ENCODE data around the gene TTLL10.

Gene TTLL10

DNA sequence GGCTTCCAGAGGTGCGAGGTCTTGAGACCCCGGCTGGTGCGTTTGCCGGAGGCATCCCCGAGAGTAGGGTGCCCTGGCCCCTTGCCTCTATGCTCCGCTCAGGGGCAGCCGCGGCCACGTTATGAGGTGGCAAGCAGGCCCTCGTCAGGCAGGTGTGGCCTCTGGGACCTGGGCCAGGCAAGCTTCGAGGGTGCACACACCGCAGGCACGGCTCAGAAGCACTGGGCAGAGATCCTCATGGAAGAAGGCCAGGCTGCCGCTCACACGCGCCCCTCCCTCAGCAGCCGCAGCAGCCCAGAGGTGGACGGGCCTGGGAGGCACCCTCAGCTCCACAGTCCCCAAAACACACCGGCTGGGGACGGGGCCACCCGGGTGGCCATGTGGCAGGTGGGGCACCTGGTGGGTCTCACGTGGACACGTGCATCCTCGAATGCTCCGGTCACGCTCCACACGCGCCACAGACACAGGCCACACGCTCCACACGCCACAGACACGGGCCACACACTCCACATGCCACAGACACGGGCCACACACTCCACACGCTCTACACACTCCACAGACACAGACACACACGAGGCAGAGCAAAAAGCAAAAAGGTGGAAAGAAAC lies 51.7 kb downstream of the TTLL10 start:
- in situ Hi-C loops (cut with MboI; ENCODE audit: low sequenced_read_pairs, unreplicated experiment) = no loop called here
- no peak for DNase-seq (ENCODE audit: low spot score)
- TF ChIP-seq, protein P1, sequence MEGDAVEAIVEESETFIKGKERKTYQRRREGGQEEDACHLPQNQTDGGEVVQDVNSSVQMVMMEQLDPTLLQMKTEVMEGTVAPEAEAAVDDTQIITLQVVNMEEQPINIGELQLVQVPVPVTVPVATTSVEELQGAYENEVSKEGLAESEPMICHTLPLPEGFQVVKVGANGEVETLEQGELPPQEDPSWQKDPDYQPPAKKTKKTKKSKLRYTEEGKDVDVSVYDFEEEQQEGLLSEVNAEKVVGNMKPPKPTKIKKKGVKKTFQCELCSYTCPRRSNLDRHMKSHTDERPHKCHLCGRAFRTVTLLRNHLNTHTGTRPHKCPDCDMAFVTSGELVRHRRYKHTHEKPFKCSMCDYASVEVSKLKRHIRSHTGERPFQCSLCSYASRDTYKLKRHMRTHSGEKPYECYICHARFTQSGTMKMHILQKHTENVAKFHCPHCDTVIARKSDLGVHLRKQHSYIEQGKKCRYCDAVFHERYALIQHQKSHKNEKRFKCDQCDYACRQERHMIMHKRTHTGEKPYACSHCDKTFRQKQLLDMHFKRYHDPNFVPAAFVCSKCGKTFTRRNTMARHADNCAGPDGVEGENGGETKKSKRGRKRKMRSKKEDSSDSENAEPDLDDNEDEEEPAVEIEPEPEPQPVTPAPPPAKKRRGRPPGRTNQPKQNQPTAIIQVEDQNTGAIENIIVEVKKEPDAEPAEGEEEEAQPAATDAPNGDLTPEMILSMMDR (IDR thresholded peaks at IDR 0.05; ENCODE audit: borderline replicate concordance, control extremely low read depth, extremely low read depth, insufficient read depth, missing control alignments) = no peak

DNA sequence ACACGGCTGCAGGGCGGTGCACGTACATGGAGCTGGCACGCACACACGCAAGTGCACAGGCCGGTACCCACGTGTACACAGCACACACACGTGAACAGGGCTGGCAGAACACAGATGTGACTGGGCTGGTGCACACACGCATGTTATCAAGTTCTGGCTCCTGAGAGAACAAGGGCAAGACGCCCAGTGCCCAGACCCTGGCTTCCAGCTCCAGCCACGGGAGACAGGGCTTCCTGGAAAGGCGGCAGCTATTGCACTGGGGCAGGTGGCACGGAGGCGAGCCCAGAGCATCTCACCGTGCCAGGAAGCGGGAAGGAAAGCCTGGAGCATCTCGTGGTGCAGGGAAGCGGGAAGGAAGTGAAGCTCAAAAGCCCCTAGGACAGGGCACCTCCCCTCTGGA lies 52.2 kb downstream of the TTLL10 start:
- TF ChIP-seq, protein P1 (IDR thresholded peaks at IDR 0.05; ENCODE audit: borderline replicate concordance, control extremely low read depth, extremely low read depth, insufficient read depth, missing control alignments) = no peak
- in situ Hi-C loops (cut with MboI; ENCODE audit: low sequenced_read_pairs, unreplicated experiment) = no loop called here
- no peak for DNase-seq (ENCODE audit: low spot score)

DNA sequence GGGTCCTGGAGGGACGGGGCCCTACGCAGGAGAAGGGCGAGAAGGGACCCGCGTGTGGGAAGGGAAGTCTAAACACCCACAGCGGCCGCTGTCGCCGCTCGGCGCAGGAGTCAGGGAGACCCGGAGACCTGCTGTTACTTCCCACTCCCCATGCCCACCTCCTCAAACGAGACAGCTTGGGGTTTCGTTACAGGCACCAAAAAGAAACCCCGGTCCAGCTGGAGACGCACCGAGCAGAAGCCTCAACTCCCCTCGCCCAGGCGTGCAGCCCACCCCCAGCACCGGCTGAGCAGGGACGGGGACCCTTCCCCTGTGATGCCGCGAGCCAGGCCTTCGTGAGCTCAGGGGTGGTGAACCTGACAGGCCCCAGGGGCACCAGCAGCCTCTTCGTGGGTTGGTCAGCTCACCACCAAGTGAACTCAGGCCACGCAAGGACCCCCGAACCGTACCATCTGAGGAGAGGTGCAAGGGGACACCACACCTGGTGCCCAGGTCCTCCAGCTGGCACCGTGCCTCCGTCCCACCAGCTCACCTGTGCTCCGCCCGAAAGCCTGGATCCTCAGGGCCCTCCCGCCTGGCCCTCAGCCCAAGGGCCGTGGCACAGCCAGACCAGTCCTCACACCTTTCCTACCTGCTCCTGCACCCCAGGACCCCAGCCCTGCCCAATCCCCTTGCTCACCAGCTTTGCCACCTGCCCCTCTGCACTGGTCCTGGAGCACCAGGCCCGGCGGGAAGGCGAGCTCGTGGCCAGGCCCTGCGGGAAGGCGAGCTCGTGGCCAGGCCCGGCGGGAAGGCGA lies 53.1 kb downstream of the TTLL10 start:
- no peak for DNase-seq (ENCODE audit: low spot score)
- in situ Hi-C loops (cut with MboI; ENCODE audit: low sequenced_read_pairs, unreplicated experiment) = no loop called here
- TF ChIP-seq, protein P1 (IDR thresholded peaks at IDR 0.05; ENCODE audit: borderline replicate concordance, control extremely low read depth, extremely low read depth, insufficient read depth, missing control alignments) = no peak

DNA sequence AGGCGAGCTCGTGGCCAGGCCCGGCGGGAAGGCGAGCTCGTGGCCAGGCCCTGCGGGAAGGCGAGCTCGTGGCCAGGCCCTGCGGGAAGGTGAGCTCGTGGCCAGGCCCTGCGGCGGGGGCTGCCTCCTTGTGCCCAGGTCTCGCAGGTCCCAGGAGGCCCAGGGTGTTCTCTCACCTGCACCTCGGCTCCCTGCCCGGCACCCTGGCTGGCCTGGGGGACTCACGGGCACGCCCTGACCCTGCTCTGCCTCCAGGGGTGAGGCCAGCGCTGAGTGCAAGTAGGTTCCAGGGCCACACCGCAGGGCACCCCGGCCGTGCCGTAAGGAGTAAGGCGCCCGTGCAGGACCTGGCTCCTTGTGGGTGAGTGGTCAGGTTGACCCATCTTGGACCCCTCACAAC lies 53.7 kb downstream of the TTLL10 start:
- in situ Hi-C loops (cut with MboI; ENCODE audit: low sequenced_read_pairs, unreplicated experiment) = no loop called here

DNA sequence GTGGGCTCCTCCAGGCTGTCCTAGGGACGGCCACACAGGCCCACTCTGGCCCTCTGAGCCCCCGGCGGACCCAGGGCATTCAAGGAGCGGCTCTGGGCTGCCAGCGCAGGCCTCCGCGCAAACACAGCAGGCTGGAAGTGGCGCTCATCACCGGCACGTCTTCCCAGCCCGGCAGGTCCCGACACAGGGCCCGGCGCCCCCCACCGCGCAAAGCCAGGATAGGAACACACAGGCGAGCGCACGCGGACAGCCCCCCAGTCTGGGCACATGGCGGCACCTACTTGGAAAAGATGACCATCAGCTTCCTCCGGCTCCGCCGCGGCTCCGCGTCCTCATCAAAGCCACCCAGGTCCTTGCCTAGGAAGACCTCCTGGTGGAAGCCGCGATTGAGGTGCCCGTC lies 54.5 kb downstream of the TTLL10 start:
- no peak for DNase-seq (ENCODE audit: low spot score)
- in situ Hi-C loops (cut with MboI; ENCODE audit: low sequenced_read_pairs, unreplicated experiment) = no loop called here
- TF ChIP-seq, protein P1 (IDR thresholded peaks at IDR 0.05; ENCODE audit: borderline replicate concordance, control extremely low read depth, extremely low read depth, insufficient read depth, missing control alignments) = no peak

More for the DNA sequence above, 53.7 kb downstream of the TTLL10 start:
- DNase-seq (ENCODE audit: low spot score) = no peak
- TF ChIP-seq, protein P1 (IDR thresholded peaks at IDR 0.05; ENCODE audit: borderline replicate concordance, control extremely low read depth, extremely low read depth, insufficient read depth, missing control alignments) = no peak

DNA sequence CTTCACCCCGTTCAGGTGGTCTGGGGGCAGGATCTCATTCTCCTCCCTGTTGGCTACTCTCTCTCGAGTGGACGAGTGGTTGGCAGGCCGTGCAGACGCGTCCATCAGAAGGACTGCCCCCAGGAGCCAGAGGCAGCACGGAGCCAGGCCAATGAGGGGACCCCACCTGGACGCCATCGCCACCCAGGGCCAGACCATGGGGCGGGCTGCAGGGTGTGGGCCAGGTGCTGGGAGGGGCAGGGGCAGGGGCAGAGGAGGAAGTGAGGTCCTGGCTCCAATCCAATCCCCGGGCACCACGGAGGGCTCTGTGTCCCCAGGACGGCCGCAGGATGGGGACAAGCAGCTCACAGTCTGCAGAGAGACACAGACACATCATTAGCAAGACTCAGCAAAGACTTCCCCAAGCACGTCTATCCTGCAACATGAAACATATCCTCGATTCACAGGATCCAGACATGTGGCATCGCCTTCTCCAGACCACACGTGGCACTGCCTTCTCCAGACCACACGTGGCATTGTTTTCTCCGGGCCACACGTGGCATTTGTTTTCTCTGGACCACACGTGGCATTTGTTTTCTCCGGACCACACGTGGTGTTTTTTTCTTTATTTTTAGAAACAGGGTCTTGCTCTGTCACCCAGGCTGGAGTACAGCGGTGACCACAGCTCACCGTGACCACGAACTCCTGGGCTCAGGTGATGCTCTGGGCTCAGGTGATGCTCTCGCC lies 55.1 kb downstream of the TTLL10 start:
- DNase-seq (ENCODE audit: low spot score) = no peak
- in situ Hi-C loops (cut with MboI; ENCODE audit: low sequenced_read_pairs, unreplicated experiment) = no loop called here
- TF ChIP-seq, protein P1 (IDR thresholded peaks at IDR 0.05; ENCODE audit: borderline replicate concordance, control extremely low read depth, extremely low read depth, insufficient read depth, missing control alignments) = no peak

All from GM13976 (cell line).